Stimulated activated naive CD4-positive, alpha-beta T cell treated with Interleukin-2 at 50 U/mL for 16 hours (primary cell): ENCODE data around the gene RAB19.

Experiments used
- DNase-seq: peaks from one replicate; lab custom pipeline; 2025; lab: John Stamatoyannopoulos, UW

Gene RAB19, protein sequence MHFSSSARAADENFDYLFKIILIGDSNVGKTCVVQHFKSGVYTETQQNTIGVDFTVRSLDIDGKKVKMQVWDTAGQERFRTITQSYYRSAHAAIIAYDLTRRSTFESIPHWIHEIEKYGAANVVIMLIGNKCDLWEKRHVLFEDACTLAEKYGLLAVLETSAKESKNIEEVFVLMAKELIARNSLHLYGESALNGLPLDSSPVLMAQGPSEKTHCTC

DNA sequence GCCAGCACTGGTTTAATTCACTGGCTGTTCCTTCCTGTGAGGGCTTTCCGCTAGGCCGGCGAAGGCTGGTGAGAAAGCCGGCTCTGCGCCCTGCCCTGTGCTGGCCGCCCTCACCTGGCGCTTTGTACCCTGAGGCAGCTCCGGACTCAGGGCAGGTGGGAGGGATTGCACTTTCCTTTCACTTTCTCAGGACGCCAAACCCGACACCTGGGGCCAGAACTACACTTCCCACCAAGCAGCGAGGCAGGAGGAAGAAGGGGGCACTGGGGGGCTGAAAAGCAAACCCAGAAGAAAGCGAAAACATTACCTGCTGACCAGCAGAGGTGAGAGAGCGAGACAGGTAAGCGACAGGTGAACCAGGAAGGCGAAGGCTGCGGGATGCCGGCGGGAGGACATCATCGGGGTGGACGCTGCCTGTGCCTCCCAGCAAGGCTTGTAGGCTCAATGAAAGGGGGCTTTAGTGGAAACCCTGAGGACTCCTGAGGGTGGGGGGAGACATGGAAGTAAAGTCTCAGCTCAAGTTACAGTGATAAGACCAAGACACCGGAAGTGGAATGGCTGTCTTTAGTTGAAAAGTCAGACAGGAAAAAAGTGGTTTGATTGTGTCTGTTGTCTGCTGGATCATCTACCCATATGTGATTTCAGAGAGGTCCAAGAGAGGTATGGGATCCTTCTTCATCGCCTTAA, at the start of gene RAB19:
Gene RAB19, plus strand, starts transcription at position 181 of the 687 bp plus-strand sequence. CDS start 3,589 bp downstream, outside the sequence.
- peak; percentile 22 for DNase-seq

DNA sequence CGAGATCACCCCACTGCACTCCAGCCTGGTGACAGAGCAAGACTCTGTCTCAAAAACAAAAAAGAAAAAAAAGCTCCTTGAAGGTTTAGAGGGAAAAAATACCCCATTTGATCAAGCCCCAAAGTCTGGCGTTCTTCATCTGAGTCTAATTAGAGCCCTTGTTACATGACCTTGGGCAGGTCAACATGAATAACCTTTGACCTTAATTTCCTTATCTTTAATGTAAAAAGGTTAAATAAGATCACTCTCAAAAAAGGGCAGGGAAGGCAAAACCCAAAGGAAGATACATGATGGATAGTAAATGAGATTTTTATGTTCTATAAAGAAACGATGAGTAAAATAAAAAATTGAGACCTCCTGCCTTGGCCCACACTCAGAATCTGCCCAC, 45.8 kb upstream of the RAB19 start:
- no peak for DNase-seq

DNA sequence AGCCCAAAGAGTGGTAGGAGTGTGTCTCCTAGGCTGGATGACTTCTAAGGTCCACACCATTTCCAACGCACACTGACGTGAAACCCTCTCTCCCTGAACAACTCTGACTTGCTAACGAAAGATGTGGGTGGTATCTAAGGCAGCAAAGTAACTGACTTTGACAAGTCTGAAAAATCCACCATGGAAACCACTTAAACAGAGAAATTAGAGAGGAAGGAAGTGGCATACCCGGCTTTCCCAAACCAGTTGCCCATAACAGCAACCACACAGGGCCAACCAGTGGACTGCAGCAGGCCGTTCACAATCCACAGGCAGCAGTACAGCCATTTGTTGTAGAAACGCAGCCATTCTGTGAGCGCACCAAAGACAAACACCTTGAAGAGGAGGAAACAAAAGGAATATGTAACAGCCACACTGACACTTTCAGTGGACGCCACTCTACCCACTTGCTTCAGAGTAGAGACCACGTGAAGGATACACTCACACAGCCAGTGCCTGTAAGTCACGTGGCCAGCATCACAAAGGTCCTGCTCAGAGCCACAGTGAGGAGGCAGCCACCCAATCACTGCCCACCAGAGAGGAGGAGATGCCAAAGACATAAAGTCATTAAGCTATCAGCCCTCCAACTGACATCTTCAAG, 45.3 kb upstream of the RAB19 start:
- DNase-seq: peak; percentile 54

DNA sequence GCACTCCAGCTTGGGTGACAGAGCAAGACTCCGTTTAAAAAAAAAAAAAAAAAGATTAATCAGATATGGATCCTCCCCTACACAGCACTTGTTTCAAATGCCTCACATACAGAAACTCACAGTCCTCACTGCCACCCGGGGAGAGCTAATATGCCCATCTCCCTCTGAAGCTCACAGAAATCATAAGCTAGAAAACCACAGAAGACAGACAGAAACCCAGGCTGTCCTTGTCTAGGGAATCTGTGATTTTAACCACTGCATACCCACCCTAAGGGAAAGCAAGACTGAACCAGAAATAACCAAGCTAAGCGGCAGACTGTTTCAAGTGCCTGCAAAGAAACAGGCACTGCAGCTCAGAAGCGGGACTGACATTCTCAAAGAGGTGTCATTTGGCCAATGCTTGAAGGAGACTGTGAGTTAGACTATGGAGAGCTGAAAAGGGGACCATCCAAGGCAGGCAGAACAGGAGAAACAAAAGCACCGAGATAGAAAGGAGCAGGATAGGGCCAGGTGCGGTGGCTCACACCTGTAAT, 43.1 kb upstream of the RAB19 start:
- DNase-seq: no peak

DNA sequence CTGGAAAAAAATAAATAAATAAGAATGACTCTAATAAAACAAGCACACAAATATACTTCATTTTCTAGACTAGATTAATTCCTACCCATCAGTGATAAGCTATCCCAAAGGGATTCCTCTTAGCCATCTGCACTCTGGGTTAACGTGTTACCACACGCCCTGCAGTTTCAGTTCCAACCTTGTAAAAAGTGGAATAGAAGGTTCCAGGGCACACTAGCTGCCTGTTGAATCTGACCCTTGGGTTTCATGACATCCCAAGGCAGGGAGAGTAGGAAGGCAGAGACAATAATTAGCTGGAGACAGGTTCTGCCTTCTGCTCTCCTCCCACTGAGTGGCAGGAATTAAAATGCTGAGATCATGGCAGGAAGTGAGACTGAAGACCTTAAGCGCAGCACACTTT, 39.0 kb upstream of the RAB19 start:
- DNase-seq: no peak

DNA sequence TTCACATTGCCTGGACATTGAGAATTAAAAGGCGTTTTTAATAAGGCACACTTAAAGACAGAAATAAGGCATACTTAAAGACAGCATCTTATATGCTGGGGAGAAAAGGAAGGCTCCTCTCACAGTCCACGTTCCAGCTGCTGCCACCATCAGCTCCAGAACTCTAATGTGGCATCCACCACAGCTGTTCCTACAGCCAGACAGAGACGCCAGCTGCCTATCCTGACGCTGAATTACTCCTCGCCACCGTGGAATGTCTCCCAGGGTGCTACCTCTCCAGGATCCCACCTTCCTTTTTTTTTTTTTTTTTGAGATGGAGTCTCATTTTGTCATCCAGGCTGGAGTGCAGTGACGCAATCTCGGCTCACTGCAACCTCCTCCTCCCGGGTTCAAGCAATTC, 36.3 kb upstream of the RAB19 start:
- no peak for DNase-seq

DNA sequence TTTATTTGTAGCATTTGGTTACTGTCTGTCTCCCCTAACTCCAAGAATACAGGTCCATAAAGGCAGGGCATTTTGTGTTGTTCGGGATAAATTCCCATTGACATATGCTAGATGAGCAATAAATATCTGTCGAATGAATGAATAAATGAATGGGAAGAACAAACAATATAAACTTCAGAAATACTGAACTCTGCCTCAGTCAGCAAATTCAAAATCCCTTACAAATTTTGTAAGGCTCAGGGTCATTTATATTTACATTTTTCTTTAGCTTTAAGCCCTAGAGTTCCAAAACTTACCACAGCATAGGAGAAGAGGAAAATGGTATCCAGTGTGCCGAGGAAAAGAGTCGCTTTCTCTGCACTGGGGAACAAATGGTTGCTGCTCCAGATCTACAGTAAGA, 34.6 kb upstream of the RAB19 start:
- no peak for DNase-seq

DNA sequence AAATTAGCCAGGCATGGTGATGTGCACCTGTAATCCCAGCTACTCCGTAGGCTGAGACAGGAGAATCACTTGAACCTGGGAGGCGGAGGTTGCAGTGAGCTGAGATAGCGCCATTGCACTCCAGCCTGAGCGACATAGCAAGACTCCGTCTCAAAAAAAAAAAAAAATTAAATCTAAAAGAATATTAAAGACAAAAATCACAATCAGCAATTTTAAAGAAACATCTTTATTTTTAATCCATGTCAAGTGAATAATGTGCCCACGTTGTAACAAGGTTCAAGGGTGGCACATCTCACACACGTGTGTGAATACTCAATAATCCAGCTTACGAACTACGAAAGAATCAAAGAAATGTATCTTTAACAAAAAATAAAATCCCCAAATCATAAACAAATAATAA, 28.5 kb upstream of the RAB19 start:
- DNase-seq: no peak

DNA sequence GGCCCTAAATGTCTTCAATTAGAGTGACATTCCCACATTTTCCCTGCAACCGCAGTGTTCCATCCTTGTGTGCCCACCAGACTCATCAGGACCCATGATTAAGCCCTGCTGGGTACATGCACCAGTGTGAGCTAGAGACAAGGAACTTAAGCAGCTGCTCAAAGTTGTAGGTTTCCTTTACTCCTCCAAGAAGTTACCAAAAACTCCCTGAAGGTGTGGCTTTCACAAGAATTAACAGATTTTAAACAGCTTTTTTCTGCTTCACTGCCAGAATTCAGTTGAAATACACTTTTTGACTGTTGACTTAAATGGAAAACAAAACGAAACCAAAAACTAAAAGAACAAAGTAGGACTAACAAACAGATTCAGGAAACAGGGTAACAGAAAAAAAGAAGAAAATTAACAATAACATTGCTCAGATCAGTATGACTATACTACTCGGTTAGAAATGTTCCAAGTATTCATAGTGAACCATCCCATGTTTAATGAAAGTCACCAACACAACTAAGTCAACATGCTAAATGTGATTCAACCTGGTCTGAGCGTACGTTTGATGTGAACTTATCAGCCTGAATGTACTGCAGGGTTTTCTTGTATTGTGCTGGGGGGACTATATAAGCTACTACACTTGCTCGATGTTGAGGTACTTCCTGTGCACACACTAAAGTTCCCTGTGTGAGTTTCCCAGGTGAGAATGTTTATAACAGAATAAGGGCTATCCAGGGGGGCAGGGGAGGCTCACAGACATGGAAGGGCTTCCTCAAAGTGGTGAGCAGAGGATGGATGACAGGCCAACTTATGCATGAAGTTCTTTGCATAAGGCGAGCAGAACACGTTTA, 27.7 kb upstream of the RAB19 start:
- peak; percentile 26 for DNase-seq

DNA sequence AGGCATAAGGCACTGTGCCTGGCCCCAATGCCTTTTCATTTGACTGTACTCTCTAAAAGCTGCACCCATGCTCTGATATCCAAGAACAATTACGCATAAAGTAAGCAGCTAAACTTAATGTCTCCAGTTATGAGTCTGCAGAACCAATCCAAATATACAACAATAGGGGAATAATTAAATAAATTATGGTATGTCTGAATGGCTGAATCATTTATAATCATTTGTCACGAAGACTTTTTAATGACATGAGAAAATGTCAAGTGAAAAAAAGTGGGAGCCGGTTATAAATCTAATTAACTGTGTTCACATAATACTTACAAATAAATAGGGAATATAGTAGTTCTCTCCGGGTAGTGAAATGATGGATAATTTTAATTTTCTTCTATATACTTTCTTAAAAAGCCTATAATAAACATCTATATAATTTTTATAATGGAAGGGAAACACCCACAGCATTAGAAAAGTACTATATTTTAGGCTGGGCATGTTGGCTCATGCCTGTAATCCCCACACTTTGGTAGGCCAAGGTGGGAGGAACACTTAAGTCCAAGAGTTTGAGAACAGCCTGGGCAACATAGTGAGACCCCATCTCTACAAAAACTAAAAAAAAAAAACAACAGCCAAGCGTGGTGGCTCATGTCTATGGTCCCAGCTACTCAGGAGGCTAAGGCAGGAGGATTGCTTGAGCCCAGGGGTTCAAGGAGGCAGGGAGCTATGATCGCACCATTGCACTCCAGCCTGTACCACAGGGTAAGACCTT, 19.7 kb upstream of the RAB19 start:
- DNase-seq: no peak

DNA sequence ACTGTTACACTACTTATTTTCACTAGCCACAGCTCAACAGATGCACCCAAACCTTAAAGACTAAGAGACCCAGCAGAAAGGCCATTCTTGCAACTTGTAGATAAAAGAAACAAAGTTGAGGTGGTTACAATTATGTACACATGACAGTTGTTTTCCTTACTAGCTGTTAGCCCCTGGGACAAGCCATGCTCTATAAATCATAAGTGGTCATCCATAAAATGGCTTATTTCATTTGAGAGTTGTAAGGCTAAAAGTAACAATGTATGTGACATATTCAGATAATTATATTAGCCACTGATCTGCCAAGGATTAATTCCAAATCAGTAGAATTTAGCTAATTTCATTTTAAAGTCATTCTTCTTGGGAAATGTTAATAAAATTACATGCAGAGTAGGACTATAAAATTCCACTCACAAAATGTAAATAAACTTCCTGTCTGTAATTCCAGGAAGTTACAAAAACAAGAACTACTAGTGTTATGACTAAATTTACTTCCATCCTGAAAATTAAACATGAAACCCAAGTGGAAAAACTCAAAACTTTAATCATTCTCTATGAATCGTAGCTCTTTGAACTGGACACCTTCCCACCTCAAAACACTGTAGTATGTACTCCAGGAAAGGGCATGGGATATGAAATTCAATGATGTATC, 18.8 kb upstream of the RAB19 start:
- no peak for DNase-seq

DNA sequence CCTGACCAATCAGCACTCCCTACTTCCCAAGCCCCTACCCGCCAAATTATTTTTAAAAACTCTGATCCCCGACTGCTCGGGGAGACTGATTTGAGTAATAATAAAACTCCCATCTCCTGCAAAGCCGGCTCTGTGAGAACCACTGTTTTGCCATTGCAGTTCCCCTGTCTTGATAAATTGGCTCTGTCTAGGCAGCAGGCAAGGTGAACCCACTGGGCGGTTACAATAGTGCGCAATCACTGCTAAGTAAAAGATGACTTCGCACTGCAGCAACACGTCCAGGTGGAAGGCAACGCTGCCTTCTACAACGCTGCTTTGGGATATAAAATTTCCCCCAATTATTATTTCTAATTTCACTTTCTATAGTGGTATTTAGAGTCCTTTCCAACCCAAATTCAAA, 14.4 kb upstream of the RAB19 start:
- no peak for DNase-seq

DNA sequence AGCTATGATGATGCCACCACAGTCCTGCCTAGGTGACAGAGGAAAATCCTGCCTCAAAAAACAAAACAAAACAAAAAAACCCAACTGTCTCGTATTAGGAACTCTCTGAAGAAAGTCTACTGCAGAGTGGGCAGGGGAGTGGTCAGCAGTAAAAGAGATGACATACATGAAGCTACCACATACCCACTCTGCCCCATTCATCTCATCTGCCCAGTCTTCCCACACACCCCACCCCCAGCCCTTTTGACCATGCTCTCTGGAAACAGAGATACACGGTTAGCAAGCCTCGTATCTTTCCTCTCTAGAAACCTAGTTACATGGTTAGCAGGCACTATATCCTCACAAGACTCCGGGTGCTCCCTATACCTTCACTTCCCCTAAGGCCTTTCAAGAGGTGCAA, 13.8 kb upstream of the RAB19 start:
- DNase-seq: no peak

DNA sequence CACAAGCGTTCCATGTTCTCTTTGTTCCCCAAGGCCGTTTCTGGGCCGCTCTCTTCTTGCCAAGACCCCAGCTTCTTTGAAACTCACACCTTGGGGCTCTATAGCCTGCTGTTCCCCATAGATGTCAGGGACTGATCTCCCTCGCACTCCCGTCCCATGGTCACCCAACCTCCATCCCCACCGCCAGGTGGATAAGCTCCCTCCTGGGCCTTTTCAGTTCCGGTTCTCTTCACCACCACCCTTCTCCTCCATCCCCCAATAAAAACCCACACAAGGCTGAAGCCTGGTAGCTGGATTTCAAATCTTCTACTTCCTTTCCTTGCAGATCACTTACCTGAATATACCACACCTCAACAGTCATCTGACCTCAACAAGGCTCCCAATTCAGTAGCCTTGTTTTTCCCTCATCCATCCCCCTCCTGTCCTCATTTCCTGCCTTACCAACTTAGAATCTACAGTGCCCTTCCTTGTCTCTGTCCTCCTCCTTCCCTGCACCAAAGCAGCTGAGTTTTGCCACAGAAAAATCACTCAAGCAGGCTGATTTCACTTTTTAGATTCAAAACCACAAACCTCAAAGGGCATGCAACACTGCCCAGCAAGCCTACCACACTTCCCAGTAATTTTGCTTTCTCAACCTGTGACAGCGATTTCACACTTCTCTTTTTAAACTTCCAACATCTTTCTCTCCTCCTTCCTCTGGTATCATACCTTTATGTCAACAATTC, 13.2 kb upstream of the RAB19 start:
- DNase-seq: no peak

DNA sequence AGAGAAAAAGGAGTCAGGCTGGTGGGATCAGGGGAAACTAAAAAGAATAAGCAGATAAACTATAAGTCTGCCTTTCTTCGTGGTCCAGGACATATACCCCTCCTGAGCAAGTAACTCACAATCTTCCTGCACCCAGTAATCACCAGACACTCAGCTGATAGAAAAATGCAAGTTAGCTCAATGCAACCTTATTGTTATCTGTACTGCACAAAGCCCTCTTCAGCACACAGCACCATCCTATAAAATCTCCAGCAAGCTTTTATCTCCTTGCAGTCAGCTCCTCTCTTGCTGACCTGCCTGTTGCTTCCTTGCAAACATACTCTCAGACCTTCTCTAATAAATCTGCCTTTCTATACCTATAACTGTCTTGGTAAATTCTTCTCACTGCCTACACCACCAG, 12.2 kb upstream of the RAB19 start:
- no peak for DNase-seq

DNA sequence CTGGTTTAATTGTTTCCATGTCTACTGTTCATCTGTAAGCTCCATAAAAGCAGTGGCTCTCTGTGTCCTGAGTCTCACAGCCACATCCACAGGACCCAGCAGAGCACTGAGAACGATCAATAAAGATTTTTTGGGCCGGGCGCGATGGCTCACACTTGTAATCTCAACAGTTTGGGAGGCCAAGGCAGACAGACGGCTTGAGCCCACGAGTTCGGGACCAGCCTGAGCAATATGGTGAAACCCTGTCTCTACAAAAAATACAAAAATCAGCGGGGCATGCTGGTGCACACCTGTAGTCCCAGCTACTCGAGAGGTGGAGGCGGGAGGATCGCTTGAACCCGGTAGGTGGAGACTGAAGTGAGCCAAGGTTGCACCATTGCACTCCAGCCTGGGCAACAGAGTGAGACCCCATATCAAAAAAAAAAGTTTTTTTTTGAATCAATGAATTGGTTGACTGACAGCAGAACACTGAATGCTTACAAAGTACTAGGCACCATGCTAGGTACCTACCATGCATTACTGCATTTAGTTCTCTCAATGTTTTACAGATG, 10.0 kb upstream of the RAB19 start:
- DNase-seq: no peak

DNA sequence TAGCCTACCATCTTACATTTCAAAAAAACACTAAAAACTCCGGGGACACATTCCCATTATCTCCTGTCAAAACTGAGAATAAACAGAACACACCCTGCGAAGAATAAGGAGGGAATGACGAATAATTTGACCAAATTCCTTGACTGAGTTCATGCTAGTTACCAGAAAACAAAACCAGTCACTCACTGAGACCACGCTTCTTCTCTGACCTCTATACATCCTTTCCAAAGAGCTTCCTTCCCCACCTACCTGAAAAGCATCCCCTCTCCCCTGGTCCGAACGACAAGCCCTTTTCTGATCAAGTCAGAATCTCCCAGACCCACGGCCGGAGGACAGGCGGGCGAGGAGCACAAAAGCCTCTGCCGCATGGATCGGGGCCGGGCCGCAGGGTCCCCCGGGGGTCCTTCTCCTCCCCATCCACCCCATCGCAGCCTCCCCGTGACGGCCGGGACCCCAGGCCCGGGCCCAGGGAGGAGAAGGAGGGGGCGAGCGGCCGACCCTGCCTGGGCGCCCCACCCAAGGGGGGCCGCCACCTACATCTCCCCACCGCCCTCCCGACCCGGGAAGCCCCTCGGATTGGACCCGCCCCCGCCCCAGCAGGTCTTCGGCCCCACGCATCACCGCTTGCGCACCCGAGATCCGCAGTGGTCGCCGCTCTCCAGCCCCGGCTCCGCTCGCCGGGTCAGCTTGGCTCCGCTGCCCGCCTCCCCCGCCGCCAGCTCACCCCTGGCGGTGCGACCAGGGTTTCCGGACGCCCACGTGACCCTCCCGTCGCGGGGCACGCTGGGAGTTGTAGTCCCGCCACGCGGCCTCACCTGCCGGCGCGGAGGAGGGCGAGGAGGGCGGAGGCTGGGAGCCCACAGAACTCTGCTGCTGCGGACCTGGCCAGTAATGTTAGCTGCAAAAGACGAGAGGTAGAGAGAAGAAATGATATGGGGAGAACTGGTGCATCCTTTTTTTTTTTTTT, 5.8 kb upstream of the RAB19 start, which contains the start of gene SLC37A3:
Gene SLC37A3, minus strand, starts transcription at position 747 of the 967 bp plus-strand sequence. CDS start 16,004 bp downstream, outside the sequence.
- peak; percentile 82 for DNase-seq

DNA sequence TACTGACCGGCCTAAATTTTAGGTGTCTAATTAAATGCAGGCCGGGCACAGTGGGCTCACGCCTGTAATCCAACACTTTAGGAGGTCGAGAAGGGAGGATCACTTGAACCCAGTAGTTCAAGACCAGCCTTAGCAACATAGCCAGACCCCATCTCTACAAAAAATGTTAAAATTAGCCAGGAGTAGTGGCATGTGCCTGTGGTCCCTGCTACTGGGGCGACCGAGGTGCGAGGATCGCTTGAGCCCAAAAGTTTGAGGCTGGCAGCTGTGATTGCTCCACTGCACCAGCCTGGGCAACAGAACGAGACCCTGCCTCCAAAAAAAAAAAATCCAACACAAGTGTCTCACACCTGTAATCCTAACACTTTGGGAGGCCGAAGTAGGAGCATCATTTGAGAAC, 5.0 kb upstream of the RAB19 start:
- no peak for DNase-seq

DNA sequence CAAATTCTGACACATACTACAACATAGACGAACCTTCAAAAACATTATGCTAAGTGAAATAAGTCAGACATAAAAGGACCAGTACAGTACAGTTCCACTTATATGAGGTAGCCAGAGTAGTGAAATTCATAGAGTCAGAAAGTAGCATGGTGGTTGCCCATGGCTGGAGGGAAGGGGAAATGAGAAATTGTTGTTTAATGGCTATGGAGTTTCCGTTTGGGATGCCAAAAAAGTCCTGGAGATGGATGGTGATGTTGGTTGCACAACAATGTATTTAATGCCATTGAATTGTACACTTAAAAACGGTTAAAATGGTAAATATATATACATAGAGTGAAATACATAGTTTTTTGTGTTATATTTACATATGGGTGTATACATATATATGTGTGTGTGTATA, 3.5 kb upstream of the RAB19 start:
- no peak for DNase-seq
